ENCODE data around the gene CTBP1.

DNA sequence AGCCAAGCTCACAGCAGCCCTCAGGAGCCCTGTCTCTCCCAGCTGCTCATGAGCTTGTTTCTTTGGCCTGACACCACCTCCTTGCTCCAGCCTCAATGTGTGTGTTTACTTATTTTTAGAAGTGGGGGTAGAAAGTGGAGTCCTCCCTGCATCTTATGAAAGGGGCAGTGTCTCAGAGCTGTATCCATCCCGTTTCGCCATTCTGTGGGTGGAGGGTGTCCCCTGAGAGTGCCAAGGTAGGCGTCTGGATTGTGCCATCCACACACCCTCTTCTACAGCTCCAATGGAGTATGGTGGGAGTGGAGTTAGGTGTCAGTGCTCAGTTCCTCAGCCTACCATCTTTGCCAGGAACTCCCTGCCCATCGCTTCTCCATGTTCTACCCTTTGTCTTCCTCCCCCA is 84.9 kb downstream of the CTBP1 start:
- TF ChIP-seq EP300 (IDR thresholded peaks at IDR 0.05) (no peak), POLR2A (IDR thresholded peaks at IDR 0.05) (no peak)
- TF ChIP-seq, protein P1, sequence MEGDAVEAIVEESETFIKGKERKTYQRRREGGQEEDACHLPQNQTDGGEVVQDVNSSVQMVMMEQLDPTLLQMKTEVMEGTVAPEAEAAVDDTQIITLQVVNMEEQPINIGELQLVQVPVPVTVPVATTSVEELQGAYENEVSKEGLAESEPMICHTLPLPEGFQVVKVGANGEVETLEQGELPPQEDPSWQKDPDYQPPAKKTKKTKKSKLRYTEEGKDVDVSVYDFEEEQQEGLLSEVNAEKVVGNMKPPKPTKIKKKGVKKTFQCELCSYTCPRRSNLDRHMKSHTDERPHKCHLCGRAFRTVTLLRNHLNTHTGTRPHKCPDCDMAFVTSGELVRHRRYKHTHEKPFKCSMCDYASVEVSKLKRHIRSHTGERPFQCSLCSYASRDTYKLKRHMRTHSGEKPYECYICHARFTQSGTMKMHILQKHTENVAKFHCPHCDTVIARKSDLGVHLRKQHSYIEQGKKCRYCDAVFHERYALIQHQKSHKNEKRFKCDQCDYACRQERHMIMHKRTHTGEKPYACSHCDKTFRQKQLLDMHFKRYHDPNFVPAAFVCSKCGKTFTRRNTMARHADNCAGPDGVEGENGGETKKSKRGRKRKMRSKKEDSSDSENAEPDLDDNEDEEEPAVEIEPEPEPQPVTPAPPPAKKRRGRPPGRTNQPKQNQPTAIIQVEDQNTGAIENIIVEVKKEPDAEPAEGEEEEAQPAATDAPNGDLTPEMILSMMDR (IDR thresholded peaks at IDR 0.05), result no peak
